ENCODE results near the gene INTS3. TPM values are rescaled to one million over a fixed set of nuclear protein-coding genes. Genes with fewer than 3 reads are reported as not detected.

Gene INTS3
- total and polyA plus RNA-seq, 9 of the 15 experiments (the other 6 are each of a cell fraction or from before 2014, with no cell fraction given): 6.3 to 24.1 (median 14.3) TPM

DNA sequence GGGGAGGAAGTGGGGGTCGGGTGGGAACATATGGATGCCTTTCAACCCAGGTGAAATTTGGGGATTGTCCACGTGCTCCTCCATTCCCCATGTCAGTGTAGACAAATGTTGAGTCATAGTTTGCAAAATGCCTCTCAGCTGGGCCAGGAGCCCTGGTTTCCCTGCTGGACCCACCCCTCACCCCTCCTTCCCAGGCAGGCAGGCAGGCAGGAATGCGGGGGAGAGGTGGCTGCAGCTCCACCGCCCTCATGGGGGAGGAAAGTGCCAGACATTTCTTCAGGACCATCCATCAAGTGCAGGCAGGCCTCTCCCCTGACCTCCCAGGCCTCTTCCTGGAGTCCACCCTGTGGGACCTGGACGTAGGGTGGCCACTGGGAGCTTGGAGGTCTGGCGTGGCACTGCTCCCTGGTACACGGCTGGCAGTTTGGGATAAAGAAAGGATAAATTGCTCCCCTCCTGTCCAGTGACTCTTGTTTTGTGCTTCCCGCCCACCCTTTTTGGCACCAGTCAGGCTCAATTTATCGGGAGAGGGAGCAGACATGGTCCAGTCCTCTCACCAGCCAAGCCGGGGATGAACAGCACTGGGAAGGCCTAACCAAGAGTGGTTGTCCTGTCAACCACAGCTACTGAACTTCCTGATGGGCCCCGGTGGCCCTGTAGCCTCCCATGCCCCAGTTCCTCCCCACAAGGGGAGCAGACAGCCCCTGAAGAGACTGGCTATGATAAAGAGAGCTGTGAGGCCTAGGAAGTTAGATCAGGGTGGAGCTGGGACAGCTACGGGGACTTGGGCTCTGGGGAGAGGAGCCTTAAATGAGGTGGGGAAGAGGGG is 30.4 kb upstream of the INTS3 start (continued):
- TF ChIP-seq E2F8 (IDR thresholded peaks at IDR 0.05; ENCODE audit: low read depth, partially characterized antibody) (no peak), NR0B1 (IDR thresholded peaks at IDR 0.05; ENCODE audit: partially characterized antibody) (no peak), RB1 (IDR thresholded peaks at IDR 0.05; ENCODE audit: low read depth) (no peak), ETS2 (tag; IDR thresholded peaks at IDR 0.05; ENCODE audit: borderline replicate concordance, poor library complexity, severe bottlenecking) (no peak), HMGXB4 (CRISPR knock-in tag; IDR thresholded peaks at IDR 0.05) (no peak), ERF (CRISPR knock-in tag; IDR thresholded peaks at IDR 0.05) (0 out of 2 replicates have a peak, but pooled peaks have one; percentile 23), NFRKB (IDR thresholded peaks at IDR 0.05; ENCODE audit: low read depth) (peak; percentile 73; the same call in 1 of the 2 replicates), CTBP1 (IDR thresholded peaks at IDR 0.05; ENCODE audit: borderline replicate concordance) (peak; percentile 96), ZNF24 (IDR thresholded peaks at IDR 0.05) (peak; percentile 89), ZNF444 (CRISPR knock-in tag; IDR thresholded peaks at IDR 0.05) (peak; percentile 76), THRAP3 (IDR thresholded peaks at IDR 0.05; ENCODE audit: borderline replicate concordance) (no peak), CCAR2 (IDR thresholded peaks at IDR 0.05; ENCODE audit: low read depth, low read length) (no peak), RFX7 (CRISPR knock-in tag; IDR thresholded peaks at IDR 0.05) (no peak), DACH1 (IDR thresholded peaks at IDR 0.05; ENCODE audit: partially characterized antibody) (peak; percentile 45), ZFP36 (IDR thresholded peaks at IDR 0.05; ENCODE audit: low read depth, low read length, partially characterized antibody) (peak; percentile 37), TRIM24 (IDR thresholded peaks at IDR 0.05) (peak in 1 of 2 experiments; percentile 39; a peak in 2 of 4 replicates), TAF1 (IDR thresholded peaks at IDR 0.05; ENCODE audit: control insufficient read depth, extremely low read depth, insufficient read depth, low read length, severe bottlenecking) (no peak), TBP (optimal IDR thresholded peaks at IDR 0.05; ENCODE audit: low read depth, low read length) (no peak), NBN (IDR thresholded peaks at IDR 0.05; ENCODE audit: low read depth) (no peak), CGGBP1 (CRISPR knock-in tag; IDR thresholded peaks at IDR 0.05) (no peak), ZNF57 (CRISPR knock-in tag; IDR thresholded peaks at IDR 0.05) (no peak)
- TF ChIP-seq, protein P1, sequence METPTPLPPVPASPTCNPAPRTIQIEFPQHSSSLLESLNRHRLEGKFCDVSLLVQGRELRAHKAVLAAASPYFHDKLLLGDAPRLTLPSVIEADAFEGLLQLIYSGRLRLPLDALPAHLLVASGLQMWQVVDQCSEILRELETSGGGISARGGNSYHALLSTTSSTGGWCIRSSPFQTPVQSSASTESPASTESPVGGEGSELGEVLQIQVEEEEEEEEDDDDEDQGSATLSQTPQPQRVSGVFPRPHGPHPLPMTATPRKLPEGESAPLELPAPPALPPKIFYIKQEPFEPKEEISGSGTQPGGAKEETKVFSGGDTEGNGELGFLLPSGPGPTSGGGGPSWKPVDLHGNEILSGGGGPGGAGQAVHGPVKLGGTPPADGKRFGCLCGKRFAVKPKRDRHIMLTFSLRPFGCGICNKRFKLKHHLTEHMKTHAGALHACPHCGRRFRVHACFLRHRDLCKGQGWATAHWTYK (CRISPR knock-in tag; IDR thresholded peaks at IDR 0.05): peak; percentile 15; the same call in 1 of the 2 replicates

Measured in K562 (cell line).